HG03108 (cell line): ENCODE results near the gene C16orf90.
"Not testable (repeated sequence)": the region's sequence is repeated elsewhere in the genome, so short reads cannot be mapped to it uniquely, and the experiment has no call there.

ENCODE experiments used
- ATAC-seq: cut with Tn5 transposase; IDR thresholded peaks from one replicate; pipeline ENCODE4 v1.9.1; 2021; ENCODE audit warnings: moderate library complexity; ENCODE audit not compliant: unreplicated experiment

The C16orf90 gene

DNA sequence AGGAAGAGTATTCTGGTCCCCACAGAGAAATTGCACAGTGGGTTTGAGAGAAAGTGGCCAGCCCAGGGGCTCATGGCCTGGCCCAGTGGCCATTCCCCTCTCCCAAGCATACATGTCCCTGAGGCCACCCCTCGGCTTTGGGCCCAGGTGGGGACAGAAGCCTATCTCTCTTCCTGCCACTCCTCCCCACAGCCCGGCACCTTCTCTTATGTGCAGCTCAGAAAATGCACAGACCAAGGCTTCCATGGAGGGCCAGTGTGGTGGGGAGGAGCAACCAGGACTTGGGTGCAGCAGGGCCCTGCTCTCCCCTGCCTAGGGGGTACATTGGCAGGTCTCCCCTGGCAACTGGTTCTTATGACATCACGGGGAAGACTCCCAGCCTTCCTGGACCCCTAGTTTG is at the start of gene C16orf90:
Gene C16orf90, minus strand, starts transcription at position 314 of the 400 bp plus-strand sequence. Its CDS starts 68 bp downstream, at position 246.
- ATAC-seq, result no peak

- no peak for ATAC-seq
Measured at GRCh38 chr16:3542601-3543373, 47.5 kb upstream of the C16orf90 start.

GRCh38 chr16:3541527-3542155 is 46.4 kb upstream of the C16orf90 start:
- ATAC-seq, result no peak

GRCh38 chr16:3538222-3538621 is 42.9 kb upstream of the C16orf90 start:
- ATAC-seq, result no peak

- no peak for ATAC-seq
Measured at GRCh38 chr16:3536851-3537250, 41.6 kb upstream of the C16orf90 start.

DNA sequence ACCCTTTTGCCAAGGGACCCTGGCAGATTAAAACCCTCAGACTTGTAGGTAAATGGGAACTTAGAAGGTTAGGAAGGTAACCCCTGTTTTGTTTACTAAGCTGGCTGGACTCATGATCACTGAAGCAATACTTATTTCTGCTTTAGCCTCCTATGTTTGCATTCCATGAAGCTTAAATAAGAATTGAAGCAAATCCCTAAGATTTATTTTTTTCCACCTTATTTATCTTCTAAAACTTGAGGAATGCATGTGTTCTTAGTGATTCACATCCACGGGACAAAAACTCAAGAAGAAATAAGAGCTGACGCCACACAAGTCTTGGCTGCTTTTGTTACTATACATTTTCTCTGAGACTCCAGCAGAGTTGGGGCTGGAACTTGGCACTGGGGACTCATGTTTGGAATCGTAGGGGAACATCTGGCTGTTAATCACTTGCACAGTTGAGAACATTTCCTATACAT is 41.0 kb upstream of the C16orf90 start:
- ATAC-seq, result no peak

- no peak for ATAC-seq
Measured at GRCh38 chr16:3534126-3534525, 38.8 kb upstream of the C16orf90 start.

GRCh38 chr16:3532741-3533140 is 37.5 kb upstream of the C16orf90 start:
- ATAC-seq, result no peak

GRCh38 chr16:3530371-3530914 is 35.2 kb upstream of the C16orf90 start:
- no peak for ATAC-seq

- no peak for ATAC-seq
Measured at GRCh38 chr16:3529175-3529574, 33.9 kb upstream of the C16orf90 start.

DNA sequence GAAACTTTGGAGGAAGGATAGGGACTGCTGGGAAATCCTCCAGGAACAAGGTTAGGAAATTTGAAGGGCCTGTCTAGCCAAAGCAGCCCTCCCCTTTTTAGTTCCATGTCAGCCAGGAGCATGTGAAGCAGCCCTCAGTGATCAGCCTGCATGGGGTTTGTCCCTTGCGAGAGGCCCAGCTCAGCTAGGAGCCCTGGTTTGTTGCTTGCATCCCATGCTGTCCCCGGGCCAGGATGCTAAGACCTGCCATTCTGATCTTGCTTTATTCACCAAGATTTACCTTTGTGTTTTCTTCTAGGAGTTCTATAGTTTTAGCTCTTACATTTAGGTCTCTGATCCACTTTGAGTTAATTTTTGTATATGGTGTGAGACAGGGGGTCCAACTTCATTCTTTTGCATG is 33.1 kb upstream of the C16orf90 start:
- no peak for ATAC-seq

GRCh38 chr16:3527216-3527829 is 32.0 kb upstream of the C16orf90 start:
- ATAC-seq, result not testable (repeated sequence)

- no peak for ATAC-seq
Measured at GRCh38 chr16:3525951-3526350, 30.7 kb upstream of the C16orf90 start.

GRCh38 chr16:3523281-3523680 is 28.0 kb upstream of the C16orf90 start:
- no peak for ATAC-seq

- ATAC-seq, result no peak
Measured at GRCh38 chr16:3520841-3521240, 25.6 kb upstream of the C16orf90 start.

- ATAC-seq, result no peak
Measured at GRCh38 chr16:3520413-3520812, 25.1 kb upstream of the C16orf90 start.

- no peak for ATAC-seq
Measured at GRCh38 chr16:3519581-3519980, 24.3 kb upstream of the C16orf90 start.

DNA sequence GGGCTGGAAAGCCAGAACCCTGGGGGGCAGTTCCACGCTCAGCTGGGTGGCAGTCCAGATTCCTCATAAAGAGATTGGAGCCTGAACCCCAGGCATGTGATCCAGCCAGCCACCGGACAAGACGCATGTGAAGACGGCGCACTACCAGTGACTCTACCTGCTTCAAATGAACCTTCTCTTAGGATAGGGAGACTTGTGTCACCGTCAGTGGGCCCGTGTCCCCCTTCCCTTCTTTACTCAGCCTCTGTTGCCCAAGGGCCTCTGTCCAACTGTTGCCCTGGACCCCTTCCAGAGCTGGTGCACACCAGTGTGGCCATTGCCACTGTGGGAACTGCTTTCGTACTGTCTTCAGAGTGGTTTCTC is 23.7 kb upstream of the C16orf90 start:
- no peak for ATAC-seq

DNA sequence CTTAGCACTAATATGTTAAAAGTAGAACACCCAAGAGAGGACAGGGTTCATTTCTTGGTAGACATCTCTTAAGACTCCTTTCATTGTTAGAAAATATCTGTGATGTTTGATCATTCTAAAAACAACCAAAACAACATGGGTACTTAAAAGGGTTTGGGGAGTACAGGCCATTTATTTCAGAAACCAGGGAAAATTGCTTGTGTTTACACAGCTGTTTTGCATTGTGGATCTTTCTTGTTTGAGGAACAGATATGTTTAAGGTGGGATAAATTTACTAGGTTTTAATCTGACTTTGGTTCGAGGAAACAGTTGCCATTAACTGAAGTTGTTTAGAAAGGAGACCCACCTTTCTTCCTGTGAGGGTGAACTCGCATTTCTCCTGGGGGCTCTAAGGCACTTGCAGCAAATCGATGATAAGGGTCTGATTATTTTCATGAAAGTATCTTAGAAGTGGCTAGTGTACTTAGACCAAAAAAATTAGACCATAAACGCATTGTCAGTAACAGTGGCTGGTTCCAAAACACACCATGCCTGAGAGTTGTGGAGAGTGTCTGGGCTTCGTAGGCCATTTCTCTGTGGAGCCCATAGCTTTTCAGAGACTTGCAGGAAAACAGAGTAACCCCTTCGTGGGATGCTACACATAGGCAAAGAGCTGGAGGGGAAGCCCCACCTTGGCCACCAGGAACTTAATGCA is 23.1 kb upstream of the C16orf90 start:
- no peak for ATAC-seq

DNA sequence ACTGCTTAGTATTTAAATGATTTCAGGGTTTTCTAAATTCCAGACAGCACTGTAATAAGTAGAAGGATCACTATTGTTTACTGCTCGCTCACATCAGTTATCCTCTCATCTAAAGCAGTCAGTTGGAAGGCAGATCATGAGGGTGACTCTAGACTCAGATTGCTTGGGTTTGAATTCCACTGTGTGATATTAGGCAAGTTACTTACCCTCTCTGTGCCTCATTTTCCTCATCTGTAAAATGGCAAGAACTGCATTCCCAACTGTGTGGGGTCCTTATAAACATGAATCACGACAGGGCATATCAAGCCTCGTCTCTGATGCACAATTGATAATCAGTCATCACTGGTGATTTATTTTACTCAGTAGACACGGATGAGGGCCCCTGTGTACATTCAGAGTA is 20.6 kb upstream of the C16orf90 start:
- no peak for ATAC-seq

DNA sequence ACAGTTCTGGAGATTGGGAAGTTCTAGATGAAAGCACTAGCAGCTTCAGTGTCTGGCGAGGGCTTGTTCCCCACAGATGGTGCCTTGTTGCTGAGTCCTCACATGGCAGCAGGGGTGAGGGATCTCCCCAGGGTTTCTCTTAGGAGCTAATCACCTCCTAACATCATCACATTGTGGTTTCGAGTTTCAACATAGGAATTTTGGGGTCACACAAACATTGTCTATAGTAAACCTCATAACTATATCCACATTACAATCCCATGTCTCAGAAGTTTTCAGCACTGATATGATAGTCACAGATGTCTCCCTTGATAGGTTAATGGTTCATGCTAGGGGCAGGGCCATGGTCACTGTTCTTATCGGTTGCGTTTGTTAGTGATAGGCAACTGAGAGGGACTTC is 19.3 kb upstream of the C16orf90 start:
- no peak for ATAC-seq
